NCI-H2196 (cell line): Measurements from ENCODE around the gene CLEC1A.

Experiments
- DNase-seq: peaks from one replicate; lab custom pipeline; 2025; ENCODE audit not compliant: unreplicated experiment; lab: John Stamatoyannopoulos, UW

CLEC1A gene

DNA sequence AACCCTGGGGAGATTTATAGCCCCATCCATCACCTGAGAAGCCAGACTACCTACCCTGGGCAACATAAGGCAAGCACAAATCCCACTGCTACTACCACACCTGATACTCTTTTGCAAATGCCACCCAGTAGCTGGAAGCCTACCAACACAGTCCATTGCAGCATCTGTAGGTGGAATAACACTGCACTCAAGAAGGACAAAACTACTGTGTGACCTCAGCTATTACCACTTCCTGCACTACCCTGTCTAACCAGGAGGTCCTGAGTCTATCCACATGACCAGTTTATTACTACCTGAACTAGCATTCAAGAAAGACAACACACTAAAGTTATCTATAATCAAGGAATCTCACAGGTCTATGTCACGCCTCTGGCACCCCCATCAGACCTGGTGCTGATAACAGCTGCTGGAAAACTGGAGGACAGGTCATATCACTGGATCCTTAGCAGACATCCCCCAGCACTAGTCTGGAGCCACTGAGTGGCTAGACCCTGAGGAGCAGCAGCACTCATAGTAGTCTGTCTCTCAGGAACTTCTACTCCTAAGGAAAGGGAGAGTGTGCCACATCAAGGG, 2.9 kb upstream of the CLEC1A start:
- DNase-seq = no peak

DNA sequence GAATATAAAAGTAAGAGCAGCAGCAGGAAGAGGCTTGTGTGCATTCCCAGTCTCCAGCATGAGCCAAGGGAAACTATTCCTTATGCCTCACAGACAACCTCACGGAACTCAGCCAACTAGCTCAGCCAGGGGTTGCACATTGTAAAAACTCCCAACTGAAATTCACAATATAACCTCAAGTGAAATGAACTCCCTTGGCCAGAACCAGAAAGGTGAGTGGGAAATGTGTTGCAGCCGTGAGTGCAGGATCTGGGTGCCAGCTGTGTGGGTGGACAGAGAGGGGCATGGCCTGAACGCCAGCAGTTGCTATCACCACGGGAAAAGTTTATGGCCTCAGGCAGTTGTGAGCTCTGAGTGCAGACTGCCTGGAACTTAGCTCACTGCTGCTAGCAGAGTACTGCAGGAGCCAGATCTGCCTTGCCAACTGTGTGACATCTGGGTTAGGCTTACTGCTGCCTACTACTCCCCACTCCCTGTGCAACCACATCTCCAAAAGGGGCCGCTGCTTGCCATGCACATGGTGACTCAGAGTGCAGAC, 2.3 kb upstream of the CLEC1A start:
- DNase-seq = no peak

DNA sequence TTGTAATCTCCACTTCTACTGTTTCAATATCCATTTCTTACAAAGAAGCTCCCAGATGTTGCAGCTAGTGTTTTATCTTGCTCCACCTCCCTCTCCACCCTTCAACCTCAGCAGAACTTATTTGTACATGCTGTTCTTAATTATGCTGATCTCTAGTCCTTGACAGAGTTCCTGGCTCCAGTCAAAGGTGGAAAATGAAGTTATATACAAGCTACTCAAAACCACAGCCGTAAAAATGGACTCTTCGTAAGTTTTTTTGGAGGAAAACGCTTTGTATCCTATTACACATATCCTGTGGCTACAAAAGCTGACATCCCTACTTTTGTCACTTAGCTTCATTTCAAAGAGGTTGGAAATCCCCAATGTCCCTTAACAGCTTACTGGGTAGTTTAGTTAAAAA, 1.3 kb downstream of the CLEC1A start:
- DNase-seq = no peak

DNA sequence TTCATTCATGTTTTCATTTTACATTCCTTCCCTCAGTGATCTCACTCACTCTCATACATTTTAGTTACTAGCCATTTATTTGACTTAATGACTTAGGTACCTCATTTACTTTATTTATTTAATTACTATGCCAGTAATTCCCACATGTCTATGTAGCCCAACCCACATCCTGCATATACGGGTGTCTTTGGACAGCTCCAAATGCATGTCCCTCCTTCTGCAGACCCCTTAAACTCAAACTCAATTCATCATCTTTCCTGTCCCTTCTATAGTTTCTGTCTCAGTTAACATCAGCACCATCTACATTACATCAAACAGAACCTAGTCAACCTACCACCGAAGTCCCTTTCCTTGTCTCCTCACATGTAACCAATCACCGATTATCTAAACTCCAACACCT, 2.8 kb downstream of the CLEC1A start:
- no peak for DNase-seq

DNA sequence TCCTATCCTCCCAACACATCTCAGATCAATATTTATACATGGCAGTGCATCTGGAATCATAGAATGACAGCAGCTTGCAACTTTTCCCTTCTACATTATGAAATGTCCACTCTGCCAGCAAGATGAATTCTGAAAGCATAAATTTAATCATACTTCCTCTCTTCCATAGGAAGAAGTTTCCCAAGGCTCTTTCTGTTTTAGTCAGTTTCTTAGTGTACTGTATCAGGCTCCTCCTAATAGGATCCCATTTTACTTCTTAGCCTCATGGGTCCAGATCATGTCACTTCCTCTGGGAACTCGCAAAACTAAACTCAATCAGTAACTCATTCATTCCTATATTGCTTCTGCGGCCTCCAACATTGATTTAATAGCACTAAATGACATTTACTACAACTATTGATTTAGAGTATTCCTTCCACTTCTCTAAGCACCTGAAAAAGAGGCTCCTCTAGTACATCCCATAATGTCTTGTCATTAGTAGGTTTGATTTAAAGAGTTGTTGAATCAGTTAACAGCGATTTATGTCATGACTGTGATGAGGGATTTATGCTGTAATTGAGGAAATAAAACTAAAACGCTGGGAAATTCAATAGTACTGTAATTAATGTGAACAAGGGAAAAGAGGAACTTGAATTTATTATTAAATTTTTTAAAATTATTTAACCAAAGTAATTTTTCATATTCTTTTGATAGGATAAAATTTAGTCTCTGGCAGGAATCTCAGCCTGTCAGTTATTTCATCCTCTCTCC, 4.0 kb downstream of the CLEC1A start:
- DNase-seq = no peak

DNA sequence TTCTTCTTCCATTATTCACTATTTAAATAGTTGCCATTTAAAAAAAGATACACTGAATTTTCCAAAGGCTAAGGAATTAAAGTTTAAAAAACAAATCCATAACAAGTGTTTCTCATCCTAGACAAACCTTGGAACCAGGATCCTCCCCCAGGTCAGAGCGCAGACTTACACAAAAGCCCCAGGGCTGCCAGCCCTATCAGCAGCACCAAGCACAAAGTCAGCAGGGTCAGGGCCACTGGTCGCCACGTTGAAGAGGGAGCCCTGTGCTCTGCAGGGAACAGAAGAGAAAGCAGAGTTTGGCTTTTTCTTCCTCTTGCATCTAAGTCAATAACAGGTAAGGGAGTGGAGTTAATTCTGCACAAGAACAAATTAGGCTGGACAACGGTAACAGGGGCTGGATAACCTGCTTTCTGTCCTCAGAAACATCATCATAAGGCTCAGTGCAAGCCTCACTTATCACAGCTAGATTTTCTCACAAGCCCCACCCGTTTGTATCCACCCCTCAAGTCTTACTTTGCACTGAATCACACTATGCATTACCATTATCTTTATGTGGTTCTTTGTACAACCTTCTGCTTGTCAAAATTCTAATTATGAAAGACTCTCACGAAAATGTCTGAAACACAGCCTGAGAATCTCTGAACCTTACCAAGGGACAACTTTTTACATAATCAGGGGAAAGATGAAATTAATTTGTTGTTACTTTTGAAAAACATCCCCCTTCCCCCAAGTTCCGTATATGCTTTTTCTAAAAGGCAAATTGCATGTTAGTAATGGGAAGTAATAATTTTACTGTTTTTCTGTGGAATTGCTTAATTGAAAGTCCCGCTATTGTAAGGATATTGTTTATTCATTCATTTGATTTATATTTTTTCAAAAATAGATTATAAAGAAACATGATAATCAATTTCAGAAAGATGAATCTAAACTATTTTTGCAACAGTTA, 9.6 kb downstream of the CLEC1A start:
- no peak for DNase-seq

DNA sequence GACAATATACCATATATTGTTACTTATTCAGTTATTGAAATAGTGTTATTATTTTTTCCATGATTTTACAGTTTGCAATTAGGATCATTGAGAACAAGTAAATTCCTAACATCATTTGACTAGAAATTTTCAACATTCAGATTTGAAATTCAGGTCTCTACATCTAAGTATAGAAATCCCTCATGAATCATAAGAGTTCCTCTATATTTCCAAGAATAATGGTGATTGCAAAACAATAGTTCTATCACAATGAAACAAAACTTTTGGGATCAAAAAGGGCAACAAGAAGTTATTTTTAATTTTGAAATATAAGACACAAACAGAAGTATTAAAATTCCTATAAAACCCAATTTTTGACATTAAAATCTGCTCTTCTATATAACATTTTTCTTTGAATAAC, 10.8 kb downstream of the CLEC1A start:
- no peak for DNase-seq

DNA sequence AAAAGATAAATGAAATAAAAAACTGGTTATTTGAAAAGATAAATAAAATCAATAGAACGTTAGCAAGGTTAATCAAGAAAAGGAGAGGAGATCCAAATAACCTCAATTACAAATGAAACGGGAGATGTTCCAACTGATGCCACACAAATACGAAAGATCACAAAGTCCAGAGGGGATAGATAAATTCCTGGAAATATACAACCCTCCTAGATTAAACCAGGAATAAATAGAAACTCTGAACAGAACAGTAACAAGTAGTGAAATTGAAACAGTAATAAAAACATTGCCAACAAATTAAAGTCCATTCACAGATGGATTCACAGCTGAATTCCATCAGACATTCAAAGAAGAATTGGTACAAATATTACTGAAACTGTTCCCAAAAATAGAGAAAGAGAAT, 12.4 kb downstream of the CLEC1A start:
- DNase-seq = no peak

DNA sequence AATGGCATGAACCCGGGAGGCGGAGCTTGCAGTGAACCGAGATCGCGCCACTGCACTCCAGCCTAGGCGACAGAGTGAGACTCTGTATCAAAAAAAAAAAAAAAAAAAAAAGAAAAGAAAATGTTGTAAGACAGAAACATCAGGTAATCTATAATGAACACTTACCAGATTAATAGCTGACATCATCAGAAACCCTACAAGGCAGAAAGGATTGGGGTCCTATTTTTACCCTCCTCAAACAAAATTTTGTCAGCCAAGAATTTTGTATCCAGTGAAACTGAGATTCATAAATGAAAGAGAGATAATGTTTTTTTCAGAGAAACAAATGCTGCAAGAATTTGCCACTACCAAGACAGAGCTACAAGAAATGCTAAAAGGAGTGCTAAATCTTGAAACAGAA, 14.1 kb downstream of the CLEC1A start:
- no peak for DNase-seq

DNA sequence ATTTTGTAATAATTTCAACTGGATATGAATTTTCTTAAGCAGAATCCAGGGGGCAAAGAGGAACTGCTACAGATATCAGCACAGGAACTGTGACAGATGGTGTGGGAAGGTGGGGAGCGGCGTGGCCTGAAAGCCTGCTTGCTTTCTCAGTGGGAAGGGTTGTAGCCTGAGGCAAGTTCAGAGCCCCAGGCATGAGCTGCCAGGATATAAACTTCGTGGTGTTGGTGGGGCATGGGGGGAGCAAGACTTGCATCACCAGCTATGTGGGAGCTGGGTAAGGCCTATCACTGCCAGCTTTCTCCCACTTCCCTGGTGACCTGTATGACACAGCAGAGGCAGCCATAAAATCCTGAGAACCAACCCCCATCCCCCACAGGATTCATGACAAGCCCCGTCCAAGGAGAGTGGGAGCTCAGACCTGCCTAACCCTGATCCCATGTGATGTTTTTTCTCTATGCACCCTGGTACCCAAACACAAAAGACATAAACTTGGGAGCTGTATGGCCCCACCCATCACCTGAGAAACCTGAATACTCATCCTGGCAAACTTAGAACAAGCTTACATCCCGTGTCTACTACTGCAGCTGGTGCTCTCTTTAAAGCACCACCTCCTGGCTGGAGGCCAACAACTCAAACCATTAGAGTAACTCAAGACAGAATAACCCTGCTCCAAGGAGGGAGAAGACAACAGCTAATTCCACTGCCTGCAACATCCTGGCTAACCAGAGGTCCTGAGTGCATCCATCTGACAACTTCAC, 16.5 kb downstream of the CLEC1A start:
- no peak for DNase-seq

DNA sequence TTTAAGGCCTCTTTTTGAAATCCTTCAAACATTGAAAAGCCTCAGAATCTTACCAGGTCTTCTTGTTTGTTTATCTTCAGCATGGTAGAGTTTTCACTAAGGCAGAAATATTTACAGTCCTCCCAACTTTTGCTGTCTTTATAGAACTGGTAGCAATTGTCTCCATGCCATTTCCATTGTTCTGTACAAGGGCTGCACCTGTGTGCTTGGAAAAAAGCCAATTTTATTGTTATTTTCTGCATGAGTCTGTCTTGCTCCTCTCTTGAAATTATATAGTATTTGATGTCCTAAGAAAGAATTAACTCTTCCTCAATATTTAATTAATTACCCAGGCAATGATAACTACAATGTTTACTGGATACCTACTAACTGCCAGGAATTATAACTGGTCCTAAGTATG, 23.3 kb downstream of the CLEC1A start:
- DNase-seq = no peak

DNA sequence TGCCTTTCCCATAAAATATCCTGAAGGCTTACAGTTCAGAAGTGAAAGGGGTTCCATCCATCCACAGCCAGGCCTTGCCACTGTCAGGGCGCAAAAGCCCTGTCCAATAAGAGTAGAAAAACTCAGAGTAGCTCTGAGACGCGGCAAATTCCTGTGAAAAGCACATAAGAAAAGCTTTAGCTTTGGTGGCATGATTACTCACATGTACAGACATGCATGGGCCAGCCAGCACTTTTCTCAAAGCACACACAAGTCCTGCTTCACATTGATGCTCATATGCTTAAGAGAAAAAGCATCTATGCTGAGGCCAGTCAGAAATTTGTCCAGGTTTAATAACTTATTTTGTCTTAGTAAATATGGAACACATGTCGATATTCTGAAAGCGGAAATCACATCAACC, 25.5 kb downstream of the CLEC1A start:
- no peak for DNase-seq

DNA sequence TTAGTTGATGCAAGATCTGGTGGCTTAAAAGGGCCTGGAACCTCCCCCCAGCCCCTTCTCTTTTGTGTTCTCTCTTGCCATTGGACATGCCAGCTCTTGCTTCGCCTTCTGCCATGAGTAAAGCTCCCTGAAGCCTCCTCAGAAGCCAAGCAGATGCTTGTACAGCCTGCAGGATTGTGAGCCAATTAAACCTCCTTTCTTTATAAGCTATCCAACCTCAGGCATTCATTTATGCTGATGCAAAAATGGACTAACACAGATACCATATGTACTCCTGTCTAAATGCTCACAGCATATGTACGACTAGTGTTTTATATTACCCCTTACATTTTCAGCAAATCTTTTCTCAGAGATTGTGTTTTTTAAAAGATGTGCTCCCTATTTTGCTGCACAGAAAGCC, 26.7 kb downstream of the CLEC1A start:
- DNase-seq = no peak

DNA sequence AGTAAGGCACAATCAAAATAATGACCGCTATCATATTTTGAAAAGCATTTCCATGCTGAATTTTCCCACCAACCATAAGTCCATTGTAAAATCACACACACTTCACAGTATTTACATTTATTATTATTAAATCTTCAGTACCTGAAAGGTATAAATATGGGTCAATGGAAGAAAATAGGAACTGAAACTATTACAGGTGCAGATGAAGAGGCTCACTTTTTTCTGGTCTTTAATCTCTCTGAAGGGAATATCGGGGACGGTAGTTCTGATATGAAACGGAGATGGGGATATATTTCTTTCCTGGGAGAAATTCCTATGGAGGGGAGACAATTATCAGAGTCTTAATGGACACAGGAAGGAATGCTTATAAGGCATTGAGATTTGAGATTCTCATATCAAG, 28.4 kb downstream of the CLEC1A start:
- no peak for DNase-seq

DNA sequence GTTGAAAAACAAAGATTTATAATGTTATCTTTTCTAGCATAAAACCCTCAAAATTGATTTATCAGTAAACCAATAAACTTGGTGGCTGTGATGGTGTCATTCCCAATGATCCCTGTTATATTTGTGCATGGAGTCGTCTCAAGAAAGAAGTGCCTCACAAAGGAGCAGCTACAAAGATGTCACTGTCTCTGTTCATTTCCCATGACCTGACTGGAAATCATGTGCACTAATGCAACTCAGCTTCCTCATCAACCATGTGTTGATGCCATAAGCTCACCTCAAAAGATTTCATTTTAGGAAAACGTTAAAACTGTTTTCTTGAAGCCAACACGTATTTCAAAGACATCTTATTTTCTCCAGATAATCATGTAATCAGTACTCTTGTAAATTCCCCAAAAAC, 28.8 kb downstream of the CLEC1A start:
- DNase-seq = no peak

DNA sequence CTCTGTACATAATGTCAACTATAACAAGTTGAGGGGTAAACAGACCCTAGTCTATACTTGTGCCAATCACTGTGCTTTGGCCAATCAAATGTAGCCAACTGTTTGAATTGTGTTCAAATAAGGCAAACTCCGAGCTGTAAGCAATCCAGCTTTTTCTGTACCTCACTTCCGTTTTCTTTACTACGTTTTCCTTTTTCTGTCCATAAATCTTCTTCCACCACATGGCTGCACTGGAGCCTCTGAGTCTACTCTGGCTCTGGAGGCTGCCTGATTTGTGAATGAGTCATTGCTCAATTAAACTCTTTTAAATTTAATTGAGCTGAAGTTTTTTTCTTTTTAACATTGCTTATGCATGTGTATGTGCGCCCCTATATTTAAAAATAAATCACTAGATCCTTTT, 29.7 kb downstream of the CLEC1A start:
- no peak for DNase-seq

DNA sequence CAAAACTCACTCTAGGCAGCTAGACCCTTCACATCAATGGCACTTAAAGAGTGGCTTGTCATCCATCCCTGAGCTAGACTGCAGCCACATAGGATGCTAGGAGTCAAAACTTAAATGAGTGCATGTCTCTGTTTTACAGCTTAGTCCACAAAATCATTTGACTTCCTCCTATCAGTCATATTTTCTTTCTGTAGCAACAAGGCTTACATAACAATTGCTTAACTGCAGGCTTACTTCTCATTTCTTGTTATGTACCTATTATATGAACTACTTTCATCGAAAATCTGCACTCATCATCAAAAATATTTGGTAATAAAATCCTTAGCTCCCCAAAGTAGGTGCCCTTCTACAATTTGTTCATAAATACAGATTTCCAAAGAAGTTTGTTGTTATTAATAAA, 30.1 kb downstream of the CLEC1A start:
- no peak for DNase-seq

DNA sequence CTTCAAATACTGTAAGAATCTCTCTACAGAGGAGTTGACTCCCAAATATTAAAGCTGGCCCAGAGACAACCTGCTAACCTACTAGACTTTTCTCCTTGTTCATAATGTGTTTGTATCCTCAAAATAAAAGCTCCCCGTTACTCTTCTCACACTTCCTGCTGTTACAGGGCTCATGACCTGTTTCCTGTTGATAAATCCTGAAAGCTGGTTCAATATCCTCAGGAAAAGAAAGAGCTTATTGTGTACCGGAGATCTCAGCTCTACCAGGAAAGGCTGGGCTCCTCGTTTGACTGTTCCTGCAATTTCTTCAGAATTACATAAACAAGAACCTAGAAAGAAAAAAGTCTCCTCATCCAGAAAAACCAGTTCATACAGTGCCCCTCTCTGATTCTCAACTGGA, 30.8 kb downstream of the CLEC1A start:
- DNase-seq = no peak

DNA sequence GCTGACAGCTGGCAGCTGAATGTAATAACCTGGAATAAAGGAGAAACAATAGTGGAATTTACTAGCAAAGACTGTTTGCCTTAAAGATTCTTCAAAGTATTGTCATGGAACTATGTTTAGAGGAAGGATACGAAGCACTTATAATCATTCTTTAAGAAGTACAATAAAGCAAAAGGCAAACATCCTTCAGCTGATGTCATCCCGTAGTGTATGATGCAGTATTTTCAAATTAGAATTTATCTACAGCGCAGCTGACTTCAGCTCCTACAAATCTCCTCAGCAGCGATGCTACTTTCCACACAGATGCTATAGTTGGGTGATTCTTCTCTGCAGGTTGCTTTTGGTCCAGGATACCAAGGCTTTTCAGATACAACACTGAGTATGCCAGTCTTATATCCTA, 31.5 kb downstream of the CLEC1A start:
- no peak for DNase-seq

DNA sequence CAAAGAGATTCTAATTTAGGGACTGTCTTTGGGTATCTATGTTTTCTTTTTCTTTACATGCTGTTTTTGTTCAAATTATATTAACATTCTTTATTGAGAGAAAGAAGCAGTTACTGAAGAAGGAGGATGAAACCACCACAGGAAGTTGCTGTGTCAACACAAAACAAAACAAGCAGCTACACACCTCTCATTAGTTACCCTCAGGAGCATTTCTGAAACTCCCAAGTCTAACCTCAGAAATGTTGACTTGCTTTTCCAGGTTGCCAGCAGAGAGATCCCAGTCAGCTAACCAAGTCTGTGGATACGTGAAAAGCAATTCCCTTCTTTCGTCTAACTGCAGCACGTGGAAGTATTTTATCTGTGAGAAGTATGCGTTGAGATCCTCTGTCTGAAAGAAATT, 33.5 kb downstream of the CLEC1A start:
- no peak for DNase-seq

DNA sequence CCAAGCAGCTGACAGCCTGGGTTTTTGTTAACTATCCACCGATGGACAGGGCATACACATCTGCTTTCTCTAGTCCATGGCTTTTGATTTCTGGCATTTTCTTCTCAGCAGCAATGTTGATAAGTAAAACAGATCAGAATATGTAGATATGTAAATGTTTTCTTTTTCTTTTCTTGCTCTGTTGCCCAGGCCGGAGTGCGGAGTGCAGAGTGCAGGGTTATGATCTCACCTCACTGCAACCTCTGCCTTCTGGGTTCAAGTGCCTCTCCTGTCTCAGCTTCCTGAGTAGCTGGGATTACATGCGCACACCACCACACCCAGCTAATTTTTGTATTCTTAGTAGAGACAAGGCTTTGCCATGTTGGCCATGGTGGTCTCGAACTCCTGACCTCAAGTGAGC, 40.4 kb downstream of the CLEC1A start:
- no peak for DNase-seq
